A549 (cell line): Measurements from ENCODE around the gene USP20. TPM values are rescaled to one million over a fixed set of nuclear protein-coding genes. Genes with fewer than 3 reads are reported as not detected.

ENCODE experiments used
- ATAC-seq, 2 experiments: fragments of 200-7000 bp in 1 of 2; fragments of >200 bp in 1 of 2; cut with Nextera tagmentation in 1 of 2; cut with Tn5 transposase in 1 of 2; 3 replicates each; pipeline versions ENCODE4 v1.8.0 to v1.9.1; 2018 to 2020; ENCODE audit warnings: mild to moderate bottlenecking in 1 of 2, moderate library complexity in 1 of 2
- CTCF ChIA-PET: fragments of 300-600 bp; sonication (Branson Sonifier 250); formaldehyde crosslinking; extraction: SDS; loops from one replicate; lab custom pipeline; 2021; ENCODE audit warnings: antibody characterized with exemption, inconsistent platforms; lab: Yijun Ruan, JAX
- POLR2A ChIA-PET: fragments of 350-600 bp; formaldehyde crosslinking; extraction: SDS; loops from one replicate; lab custom pipeline; 2021; ENCODE audit warnings: antibody characterized with exemption, inconsistent platforms; lab: Yijun Ruan, JAX
- DNase-seq, 2 experiments: peaks; one replicate each; pipeline versions ENCODE4 v3.0.0 to v3.0.0-alpha.2; 2011 to 2016; ENCODE audit warnings: low read depth in 1 of 2, low spot score in 1 of 2
- FAIRE-seq: peaks from 2 replicates; lab custom pipeline; 2011; peaks lifted over from hg19 to GRCh38; lab: Jason Lieb, UNC
- H3K27ac ChIP-seq, 2 experiments: fragments of >200 bp; sonication (Bioruptor Twin); formaldehyde crosslinking; 3 replicates each; pipeline ENCODE4 v1.5.1; 2016 to 2017
- H3K4me1 ChIP-seq: fragments of >200 bp; sonication (Bioruptor Twin); formaldehyde crosslinking; 3 replicates; pipeline ENCODE4 v1.6.1; 2016
- H3K4me2 ChIP-seq: fragments of >200 bp; sonication (Bioruptor Twin); formaldehyde crosslinking; 3 replicates; pipeline ENCODE4 v1.6.1; 2016
- H3K4me3 ChIP-seq: fragments of >200 bp; sonication (Bioruptor Twin); formaldehyde crosslinking; 3 replicates; pipeline ENCODE4 v1.5.1; 2016
- H3K9me3 ChIP-seq: fragments of >200 bp; sonication (Bioruptor Twin); formaldehyde crosslinking; 3 replicates; pipeline ENCODE4 v1.6.1; 2016
- ATOH8 ChIP-seq: fragments of 250-450 bp; sonication (Bioruptor Pico); IDR thresholded peaks from 2 replicates; pipeline ENCODE4 v1.5.0; 2020; ENCODE audit warnings: low read depth, mild to moderate bottlenecking, moderate library complexity
- BHLHE40 ChIP-seq: IDR thresholded peaks from 2 replicates; pipeline ENCODE4 v1.6.1; 2012; ENCODE audit warnings: low read depth, low read length, inconsistent platforms
- CBX2 ChIP-seq: fragments of 200-600 bp; sonication (generic); IDR thresholded peaks from 2 replicates; pipeline ENCODE4 v1.6.1; 2016; ENCODE audit warnings: low read depth, mild to moderate bottlenecking, borderline replicate concordance
- CBX8 ChIP-seq: fragments of 200-600 bp; sonication (generic); IDR thresholded peaks from 2 replicates; pipeline ENCODE4 v1.6.1; 2016
- CTCF ChIP-seq: fragments of >200 bp; sonication (Bioruptor Twin); formaldehyde crosslinking; IDR thresholded peaks from 3 replicates; pipeline ENCODE4 v1.5.1; 2016
- EHF ChIP-seq: fragments of 250-450 bp; sonication (Bioruptor Pico); IDR thresholded peaks from 2 replicates; pipeline ENCODE4 v1.5.0; 2020; ENCODE audit warnings: mild to moderate bottlenecking
- FOSL2 ChIP-seq, 2 experiments: fragments of 450-650 bp in 1 of 2; fragments of >200 bp in 1 of 2; sonication (Bioruptor Twin) in 1 of 2; formaldehyde crosslinking; IDR thresholded peaks; 2 replicates each; pipeline versions ENCODE4 v1.5.0 to v1.6.1; 2016 to 2020; ENCODE audit warnings: mild to moderate bottlenecking in 1 of 2, moderate library complexity in 1 of 2
- FOXS1 ChIP-seq: fragments of 250-450 bp; sonication (Bioruptor Pico); IDR thresholded peaks from 2 replicates; pipeline ENCODE4 v1.5.0; 2020; ENCODE audit warnings: mild to moderate bottlenecking, moderate library complexity
- HEYL ChIP-seq: fragments of 250-450 bp; sonication (Bioruptor Pico); IDR thresholded peaks from 2 replicates; pipeline ENCODE4 v1.8.0; 2021; ENCODE audit warnings: mild to moderate bottlenecking, moderate library complexity
- KDM1A ChIP-seq: fragments of 200-600 bp; sonication (generic); IDR thresholded peaks from 2 replicates; pipeline ENCODE4 v1.6.1; 2016; ENCODE audit warnings: low read depth, mild to moderate bottlenecking
- KDM5A ChIP-seq: fragments of 200-600 bp; sonication (generic); IDR thresholded peaks from 2 replicates; pipeline ENCODE4 v1.6.1; 2016; ENCODE audit warnings: antibody characterized with exemption, mild to moderate bottlenecking
- NPAS2 ChIP-seq: fragments of 250-450 bp; sonication (Bioruptor Pico); IDR thresholded peaks from 2 replicates; pipeline ENCODE4 v1.8.0; 2022; ENCODE audit warnings: mild to moderate bottlenecking, moderate library complexity, borderline replicate concordance
- NR3C1 ChIP-seq: fragments of >200 bp; sonication (Bioruptor Twin); formaldehyde crosslinking; IDR thresholded peaks from 3 replicates; pipeline ENCODE4 v1.6.1; 2017
- PBX3 ChIP-seq: IDR thresholded peaks from 2 replicates; pipeline ENCODE4 v1.6.1; 2012
- POLR2A ChIP-seq: IDR thresholded peaks from 2 replicates; pipeline ENCODE4 v1.6.1; 2012; ENCODE audit warnings: mild to moderate bottlenecking, low read length
- POLR2AphosphoS2 ChIP-seq: conservative IDR thresholded peaks from 2 replicates; pipeline ENCODE4 v1.6.1; 2012; ENCODE audit warnings: low read length, improper control_type of control experiment, inconsistent platforms
- REST ChIP-seq: fragments of 200-600 bp; sonication (generic); IDR thresholded peaks from 2 replicates; pipeline ENCODE4 v1.6.1; 2016; ENCODE audit warnings: antibody characterized with exemption, mild to moderate bottlenecking, moderate library complexity
- RFX5 ChIP-seq: fragments of 450-650 bp; IDR thresholded peaks from 2 replicates; pipeline ENCODE4 v1.7.1; 2014; ENCODE audit warnings: antibody characterized with exemption, mild to moderate bottlenecking, moderate library complexity
- SREBF2 ChIP-seq: fragments of 450-650 bp; IDR thresholded peaks from 2 replicates; pipeline ENCODE4 v1.6.1; 2014; ENCODE audit warnings: mild to moderate bottlenecking, moderate library complexity
- TFCP2L1 ChIP-seq: fragments of 250-450 bp; sonication (Bioruptor Pico); IDR thresholded peaks from 2 replicates; pipeline ENCODE4 v1.5.0; 2021; ENCODE audit warnings: mild to moderate bottlenecking
- USF2 ChIP-seq: fragments of 450-650 bp; IDR thresholded peaks from 2 replicates; pipeline ENCODE4 v1.6.1; 2014; ENCODE audit warnings: antibody characterized with exemption
- ZC3H11A ChIP-seq: fragments of 450-650 bp; IDR thresholded peaks from 2 replicates; pipeline ENCODE4 v1.6.1; 2014; ENCODE audit warnings: antibody characterized with exemption, mild to moderate bottlenecking
- ZFP36 ChIP-seq: fragments of 450-650 bp; IDR thresholded peaks from 2 replicates; pipeline ENCODE4 v1.6.1; 2014; ENCODE audit warnings: borderline replicate concordance; ENCODE audit not compliant: partially characterized antibody
- ZNF302 ChIP-seq: fragments of 250-450 bp; sonication (Bioruptor Pico); IDR thresholded peaks from 2 replicates; pipeline ENCODE4 v1.9.0; 2021; ENCODE audit warnings: inconsistent platforms, mild to moderate bottlenecking, moderate library complexity
- WGBS: methylation state at CpG from one replicate; pipeline ENCODE4 v1.1.6; 2017; ENCODE audit errors: missing lambda C conversion rate; 5-methylcytosine and 5-hydroxymethylcytosine counted together
- polyA plus RNA-seq, 4 experiments: library from polyadenylated mRNA; depleted of rRNA in 3 of 4; stranded (reverse); fragments of >200 nt; fragmentation: RNase III in 1 of 4; extraction: RNeasy Plus Mini Kit Qiagen cat#74134 plus additional on column Dnase treatment in 1 of 4; gene quantifications; 2 replicates in 3 of 4; 3 replicates in 1 of 4; pipeline ENCODE4 v1.2.3, GENCODE V29; 2011 to 2017

Gene USP20
- polyA plus RNA-seq, 2 of the 4 experiments (the other 2 are of a cell fraction), result 3.9 to 5.0 TPM

GRCh38 chr9:129878291-129878690 lies 43.0 kb downstream of the USP20 start:
- DNase-seq, result no peak
- no peaks in the 10 kb centered on the region for H3K9me3 ChIP-seq
- CTCF ChIA-PET, result interaction anchor here (0.5 to 1.0 kb wide), 2 partner anchors 8 to 170 kb away, joined by 3 to 4 read pairs; no protein-coding TSS in a partner anchor
- TF ChIP-seq CBX8 (no peak), SREBF2 (no peak), KDM1A (no peak), ZC3H11A (no peak), USF2 (no peak), RFX5 (no peak), NR3C1 (no peak), CTCF (no peak), FOSL2 (IDR thresholded peaks at IDR 0.05) (no peak), FOSL2 (CRISPR knock-in tag; IDR thresholded peaks at IDR 0.05) (no peak), NPAS2 (CRISPR knock-in tag) (no peak), TFCP2L1 (CRISPR knock-in tag) (no peak), HEYL (no peak), PBX3 (no peak), EHF (no peak)
- H3K27ac ChIP-seq, result no peak overlapping the region
- no peak overlapping the region for H3K4me3 ChIP-seq
- no peaks in the 10 kb centered on the region for H3K4me1 ChIP-seq
- WGBS, result 96% methylated on average over 11 of the region's 11 CpGs
- FAIRE-seq, result no peak
- POLR2A ChIA-PET, result no interaction called here
- ATAC-seq, result no peak
- no peak overlapping the region for H3K4me2 ChIP-seq

- H3K27ac ChIP-seq, result no peak overlapping the region
- FAIRE-seq (no peak), DNase-seq (no peak), ATAC-seq (no peak)
- no peak for TF ChIP-seq PBX3
- TF ChIP-seq REST, result no peak
- no peak for TF ChIP-seq BHLHE40
- no peak for TF ChIP-seq ZNF302
- no peak for TF ChIP-seq ZFP36
- TF ChIP-seq POLR2A, result no peak
- no peak for TF ChIP-seq CBX2
- no peak for TF ChIP-seq ATOH8
- no peak for TF ChIP-seq FOSL2 (IDR thresholded peaks at IDR 0.05)
- TF ChIP-seq FOSL2 (CRISPR knock-in tag; IDR thresholded peaks at IDR 0.05), result no peak
- no peak for TF ChIP-seq KDM5A
- no peak for TF ChIP-seq POLR2AphosphoS2
- no peak for TF ChIP-seq FOXS1 (CRISPR knock-in tag)
- no peaks in the 10 kb centered on the region for H3K9me3 ChIP-seq
- no peak overlapping the region for H3K4me2 ChIP-seq
- H3K4me1 ChIP-seq, result peaks cover 5% of the 10 kb centered on the region
- ChIA-PET CTCF (interaction anchor here (1.0 kb wide), 1 partner anchor 28 kb away, joined by 3 read pairs; no protein-coding TSS in a partner anchor), POLR2A (no interaction called here)
- no peak overlapping the region for H3K4me3 ChIP-seq
- WGBS, result 92% methylated on average over 16 of the region's 17 CpGs
Measured at GRCh38 chr9:129879103-129879699, 43.9 kb downstream of the USP20 start.
